ENCODE measurements around the gene C2CD2L. TPM values are rescaled to one million over a fixed set of nuclear protein-coding genes. Genes with fewer than 3 reads are reported as not detected.
"Not testable (repeated sequence)": the region's sequence is repeated elsewhere in the genome, so short reads cannot be mapped to it uniquely, and the experiment has no call there.

The C2CD2L gene
- total RNA-seq, 1 experiment from 2014 or later, result 9.3 TPM

- H3K9me2 ChIP-seq (ENCODE audit: insufficient read depth), result no peaks in the 10 kb centered on the region
- H2AFZ ChIP-seq, result no peak overlapping the region
- TF ChIP-seq EZH2 (IDR thresholded peaks at IDR 0.05; ENCODE audit: low read depth) (no peak), CTCF (conservative IDR thresholded peaks at IDR 0.05) (peak; percentile 78)
- H4K20me1 ChIP-seq (ENCODE audit: insufficient read depth), result no peaks in the 10 kb centered on the region; the same call in 1 of the 2 replicates
- CTCF ChIA-PET, result no interaction called here
- no peak overlapping the region for H3K27ac ChIP-seq
- peaks cover 21% of the 10 kb centered on the region; the same call in 1 of the 2 replicates for H3K36me3 ChIP-seq (ENCODE audit: low read depth)
- H3K27me3 ChIP-seq (ENCODE audit: insufficient read depth, low read depth), result no peaks in the 10 kb centered on the region
- POLR2A ChIA-PET (ENCODE audit: unreplicated experiment), result interaction anchor here (0.6 to 0.7 kb wide), 2 partner anchors 40 to 58 kb away, joined by 3 to 29 read pairs; no protein-coding TSS in a partner anchor
- H3K79me2 ChIP-seq (ENCODE audit: low read depth), result no peaks in the 10 kb centered on the region
- H3K4me3 ChIP-seq, result no peak overlapping the region
- no peaks in the 10 kb centered on the region for H3K9me3 ChIP-seq (ENCODE audit: insufficient read depth, low read depth)
- BruUV-seq (replicated peaks), result no TSS peak
- no peak for DNase-seq
- no peaks in the 10 kb centered on the region for H3F3A ChIP-seq (ENCODE audit: insufficient read depth, low read depth)
- intact Hi-C loops (cut with micrococcal nuclease; ENCODE audit: unreplicated experiment), result no loop called here
- H3K4me1 ChIP-seq (replicated peaks; ENCODE audit: insufficient read depth), result no peaks in the 10 kb centered on the region
- H3K4me2 ChIP-seq, result no peak overlapping the region
Measured at GRCh38 chr11:119134389-119134978, 27.3 kb downstream of the C2CD2L start.

DNA sequence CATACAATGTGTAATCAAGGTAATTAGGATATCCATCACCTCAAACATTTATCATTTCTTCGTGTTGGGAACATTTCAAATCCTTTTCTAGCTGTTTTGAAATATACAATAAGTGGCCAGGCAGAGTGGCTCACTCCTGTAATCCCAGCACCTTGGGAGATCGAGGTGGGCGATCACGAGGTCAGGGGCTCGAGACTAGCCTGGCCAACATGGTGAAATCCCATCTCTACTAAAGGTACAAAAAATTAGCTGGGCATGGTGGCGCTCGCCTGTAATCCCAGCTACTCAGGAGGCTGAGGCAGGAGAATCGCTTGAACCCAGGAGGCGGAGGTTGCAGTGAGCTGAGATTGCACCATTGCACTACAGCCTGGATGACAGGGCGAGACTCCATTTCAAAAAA, 32.1 kb downstream of the C2CD2L start:
- H3K27ac ChIP-seq; H3K4me1 ChIP-seq (replicated peaks; ENCODE audit: insufficient read depth); H3K27me3 ChIP-seq (ENCODE audit: insufficient read depth, low read depth); H3K4me3 ChIP-seq; H3K4me2 ChIP-seq; DNase-seq; H4K20me1 ChIP-seq (ENCODE audit: insufficient read depth); BruUV-seq (replicated peaks); H3K36me3 ChIP-seq (ENCODE audit: low read depth); H2AFZ ChIP-seq; H3F3A ChIP-seq (ENCODE audit: insufficient read depth, low read depth); H3K9me3 ChIP-seq (ENCODE audit: insufficient read depth, low read depth); intact Hi-C loops (cut with micrococcal nuclease; ENCODE audit: unreplicated experiment); H3K9me2 ChIP-seq (ENCODE audit: insufficient read depth); H3K79me2 ChIP-seq (ENCODE audit: low read depth): not testable (repeated sequence)
- ChIA-PET CTCF (interaction anchor here (0.7 kb wide), 1 partner anchor 41 kb away, joined by 3 read pairs; no protein-coding TSS in a partner anchor), POLR2A (ENCODE audit: unreplicated experiment) (interaction anchor here (0.6 kb wide), 2 partner anchors 67 to 182 kb away, joined by 3 to 11 read pairs; partner anchors contain the start of gene CBL)

DNA sequence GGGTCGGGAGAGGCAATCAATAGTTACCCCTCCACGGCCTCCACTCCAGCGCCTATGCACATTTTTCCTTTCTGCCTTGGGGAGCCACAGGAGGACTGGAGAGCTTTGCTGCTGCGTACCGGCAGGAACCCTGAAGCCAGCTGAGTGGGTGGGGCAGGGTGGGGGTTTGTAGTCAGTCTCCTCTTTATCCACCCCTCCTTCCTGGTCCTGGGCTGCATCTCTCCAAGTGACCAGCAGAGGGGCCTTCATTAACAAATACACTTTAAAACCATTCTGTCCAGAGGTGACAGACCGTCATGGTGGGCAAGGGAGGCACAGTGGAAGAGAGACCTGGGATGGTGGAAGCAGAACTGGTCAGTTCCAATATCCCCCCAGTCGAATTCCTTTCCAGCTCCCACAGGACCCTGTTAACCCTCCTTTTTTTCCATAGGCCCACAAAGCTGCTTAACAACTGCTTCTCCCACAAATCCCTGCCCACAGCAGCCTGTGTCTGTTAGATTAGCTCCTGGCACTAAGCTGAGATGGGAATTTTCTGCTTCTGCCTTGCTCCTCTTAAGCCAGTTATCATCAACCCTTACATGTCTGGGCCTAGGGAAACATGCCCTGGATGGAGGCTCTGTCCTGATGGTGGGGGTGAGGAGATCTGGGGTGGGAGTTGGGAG, 37.8 kb downstream of the C2CD2L start:
- TF ChIP-seq EZH2 (IDR thresholded peaks at IDR 0.05; ENCODE audit: low read depth) (no peak), CTCF (conservative IDR thresholded peaks at IDR 0.05) (peak; percentile 78)
- Histone ChIP-seq H3K9me3 (ENCODE audit: insufficient read depth, low read depth) (no peaks in the 10 kb centered on the region), H4K20me1 (ENCODE audit: insufficient read depth) (no peaks in the 10 kb centered on the region), H3K79me2 (ENCODE audit: low read depth) (no peaks in the 10 kb centered on the region), H3K4me2 (peak overlapping the region; percentile 47; the same call in 1 of the 2 replicates), H3K27me3 (ENCODE audit: insufficient read depth, low read depth) (peaks cover 24% of the 10 kb centered on the region), H3K9me2 (ENCODE audit: insufficient read depth) (no peaks in the 10 kb centered on the region), H3K36me3 (ENCODE audit: low read depth) (no peaks in the 10 kb centered on the region), H3K4me3 (no peak overlapping the region), H3F3A (ENCODE audit: insufficient read depth, low read depth) (peaks cover 8% of the 10 kb centered on the region; the same call in 1 of the 2 replicates), H3K4me1 (replicated peaks; ENCODE audit: insufficient read depth) (peaks cover 9% of the 10 kb centered on the region; the same call in 1 of the 2 replicates), H2AFZ (no peak overlapping the region), H3K27ac (no peak overlapping the region)
- peak; percentile 63 to 73 for DNase-seq
- BruUV-seq (replicated peaks), result no TSS peak
- intact Hi-C loops (cut with micrococcal nuclease; ENCODE audit: unreplicated experiment), result loop anchor here (1.0 kb wide), 1 partner anchor 52 kb away; no protein-coding TSS in a partner anchor
- ChIA-PET POLR2A (ENCODE audit: unreplicated experiment) (no interaction called here), CTCF (interaction anchor here (0.6 to 1.0 kb wide), 7 partner anchors 11 to 476 kb away, joined by 4 to 9 read pairs (median 5); partner anchors contain the start of gene C2CD2L)

All from PC-9 (cell line).